GM06990 (cell line): Measurements from ENCODE around the gene TCF12.

Experiments
- DNase-seq: peaks from one replicate; pipeline ENCODE4 v3.0.0-alpha.2; 2011; ENCODE audit not compliant: insufficient read length; ENCODE audit errors: extremely low read depth
- H3K27me3 ChIP-seq: replicated peaks from 2 replicates; pipeline ENCODE4 v1.6.0; 2011; ENCODE audit warnings: low read length; ENCODE audit not compliant: control insufficient read depth, insufficient read depth
- H3K36me3 ChIP-seq: 2 replicates; pipeline ENCODE4 v1.5.1; 2011; ENCODE audit warnings: low read length; ENCODE audit not compliant: control insufficient read depth, insufficient read depth
- H3K4me3 ChIP-seq: replicated peaks from 2 replicates; pipeline ENCODE4 v1.5.1; 2011; ENCODE audit warnings: low read depth, mild to moderate bottlenecking, control low read depth, low read length
- TF ChIP-seq, protein P1 (sequence below): IDR thresholded peaks from 2 replicates; pipeline ENCODE4 v1.5.1; 2011; ENCODE audit warnings: low read length, control low read depth, mild to moderate bottlenecking, inconsistent platforms; ENCODE audit not compliant: insufficient read depth, poor library complexity, severe bottlenecking

TCF12 gene

DNA sequence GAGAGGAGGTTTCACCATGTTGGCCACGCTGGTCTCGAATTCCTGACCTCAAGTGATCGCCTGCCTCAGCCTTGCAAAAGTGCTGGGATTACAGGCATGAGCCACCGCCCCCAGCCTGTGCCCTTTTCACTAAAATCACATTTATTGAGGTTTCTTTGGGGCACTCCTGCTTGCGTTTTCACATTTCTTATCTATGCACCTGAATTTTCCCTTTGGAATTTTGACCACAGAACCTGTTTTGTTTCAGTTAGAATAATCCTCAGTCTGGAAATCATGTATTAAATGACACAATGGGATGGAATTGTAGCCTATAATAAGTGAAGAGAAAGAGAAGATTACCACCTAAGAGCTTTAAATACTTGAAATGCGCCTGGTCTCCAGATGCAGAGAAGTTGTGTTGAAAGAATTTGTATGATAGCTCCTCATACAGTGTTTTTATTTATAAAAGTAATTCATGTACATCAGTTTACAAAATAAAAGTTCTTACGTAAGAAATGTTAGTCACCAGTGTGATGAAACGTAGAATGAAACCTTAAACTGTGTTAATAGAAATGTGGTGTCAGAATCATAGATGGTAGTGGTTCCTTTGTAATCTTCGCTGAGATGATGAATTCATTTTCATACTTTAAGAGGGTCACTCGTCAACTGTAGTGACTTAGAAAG lies 107.0 kb downstream of the TCF12 start:
- TF ChIP-seq, protein P1, sequence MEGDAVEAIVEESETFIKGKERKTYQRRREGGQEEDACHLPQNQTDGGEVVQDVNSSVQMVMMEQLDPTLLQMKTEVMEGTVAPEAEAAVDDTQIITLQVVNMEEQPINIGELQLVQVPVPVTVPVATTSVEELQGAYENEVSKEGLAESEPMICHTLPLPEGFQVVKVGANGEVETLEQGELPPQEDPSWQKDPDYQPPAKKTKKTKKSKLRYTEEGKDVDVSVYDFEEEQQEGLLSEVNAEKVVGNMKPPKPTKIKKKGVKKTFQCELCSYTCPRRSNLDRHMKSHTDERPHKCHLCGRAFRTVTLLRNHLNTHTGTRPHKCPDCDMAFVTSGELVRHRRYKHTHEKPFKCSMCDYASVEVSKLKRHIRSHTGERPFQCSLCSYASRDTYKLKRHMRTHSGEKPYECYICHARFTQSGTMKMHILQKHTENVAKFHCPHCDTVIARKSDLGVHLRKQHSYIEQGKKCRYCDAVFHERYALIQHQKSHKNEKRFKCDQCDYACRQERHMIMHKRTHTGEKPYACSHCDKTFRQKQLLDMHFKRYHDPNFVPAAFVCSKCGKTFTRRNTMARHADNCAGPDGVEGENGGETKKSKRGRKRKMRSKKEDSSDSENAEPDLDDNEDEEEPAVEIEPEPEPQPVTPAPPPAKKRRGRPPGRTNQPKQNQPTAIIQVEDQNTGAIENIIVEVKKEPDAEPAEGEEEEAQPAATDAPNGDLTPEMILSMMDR, result no peak
- Histone ChIP-seq H3K4me3 (no peak overlapping the region), H3K36me3 (no peaks in the 10 kb centered on the region), H3K27me3 (no peaks in the 10 kb centered on the region)
- DNase-seq, result no peak

DNA sequence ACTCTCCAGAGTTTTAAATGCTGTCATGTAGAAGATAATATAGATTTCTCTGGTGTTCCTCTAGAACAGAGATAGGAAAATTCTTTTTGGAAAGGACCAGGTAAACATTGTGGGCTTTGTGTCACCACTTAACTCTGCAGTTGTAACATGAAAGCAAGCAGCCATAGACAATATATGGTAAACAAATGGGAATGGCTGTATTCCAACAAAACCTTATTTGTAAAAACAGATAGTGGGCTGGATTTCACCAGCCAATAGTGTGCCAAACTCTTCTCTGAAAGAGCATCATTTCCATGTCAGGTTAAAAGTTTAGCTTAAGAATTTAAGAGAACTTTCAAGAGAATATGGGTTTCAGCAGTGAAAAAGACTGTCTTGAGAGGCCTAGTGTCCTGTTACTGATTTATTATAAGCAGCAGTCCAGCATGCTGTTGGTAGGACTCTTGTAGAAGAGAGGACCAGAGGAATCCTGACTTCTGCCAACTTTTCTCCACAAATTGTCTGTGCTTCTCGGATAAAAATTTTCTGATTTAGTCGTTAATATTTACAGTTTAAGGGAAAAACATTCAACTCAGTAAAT lies 107.7 kb downstream of the TCF12 start:
- Histone ChIP-seq H3K27me3 (no peaks in the 10 kb centered on the region), H3K36me3 (no peaks in the 10 kb centered on the region), H3K4me3 (no peak overlapping the region)
- no peak for DNase-seq
- TF ChIP-seq, protein P1, result no peak

DNA sequence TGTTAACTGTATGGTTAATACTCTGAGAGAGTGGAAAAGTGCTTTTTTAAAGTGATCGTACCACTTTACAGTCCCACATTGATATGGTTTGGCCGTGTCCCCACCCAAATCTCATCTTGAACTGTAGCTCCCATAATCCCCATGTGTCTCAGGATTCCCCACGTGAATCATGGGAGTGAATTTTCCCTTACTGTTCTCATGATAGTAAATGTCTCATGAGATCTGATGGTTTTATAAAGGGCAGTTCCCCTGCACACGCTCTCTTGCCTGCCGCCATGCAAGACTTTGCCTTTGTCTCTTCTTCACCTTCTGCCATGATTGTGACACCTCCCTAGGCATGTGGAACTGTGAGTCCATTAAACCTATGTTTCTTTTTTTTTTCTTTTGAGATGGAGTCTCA lies 109.2 kb downstream of the TCF12 start:
- DNase-seq, result no peak
- no peak overlapping the region for H3K4me3 ChIP-seq
- TF ChIP-seq, protein P1, result no peak
- no peaks in the 10 kb centered on the region for H3K36me3 ChIP-seq
- no peaks in the 10 kb centered on the region for H3K27me3 ChIP-seq

DNA sequence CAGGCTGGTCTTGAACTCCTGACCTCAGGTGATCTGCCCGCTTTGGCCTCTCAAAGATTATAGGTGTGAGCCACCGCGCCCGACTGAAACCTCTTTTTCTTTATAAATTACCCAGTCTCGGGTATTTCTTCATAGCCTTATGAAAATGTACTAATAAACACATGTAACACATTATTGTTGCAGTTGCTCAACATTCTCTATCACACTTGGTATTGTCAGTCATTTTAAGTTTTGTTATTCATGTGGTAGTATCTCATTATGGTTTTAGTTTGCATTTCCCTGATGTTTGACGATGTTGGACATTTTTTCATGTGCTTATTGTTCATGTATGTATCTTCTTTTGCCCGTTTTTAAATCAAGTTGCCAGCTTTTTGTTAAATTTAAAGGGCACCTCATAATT lies 109.7 kb downstream of the TCF12 start:
- H3K27me3 ChIP-seq, result no peaks in the 10 kb centered on the region
- TF ChIP-seq, protein P1, result no peak
- H3K36me3 ChIP-seq, result no peaks in the 10 kb centered on the region
- H3K4me3 ChIP-seq, result no peak overlapping the region
- no peak for DNase-seq

DNA sequence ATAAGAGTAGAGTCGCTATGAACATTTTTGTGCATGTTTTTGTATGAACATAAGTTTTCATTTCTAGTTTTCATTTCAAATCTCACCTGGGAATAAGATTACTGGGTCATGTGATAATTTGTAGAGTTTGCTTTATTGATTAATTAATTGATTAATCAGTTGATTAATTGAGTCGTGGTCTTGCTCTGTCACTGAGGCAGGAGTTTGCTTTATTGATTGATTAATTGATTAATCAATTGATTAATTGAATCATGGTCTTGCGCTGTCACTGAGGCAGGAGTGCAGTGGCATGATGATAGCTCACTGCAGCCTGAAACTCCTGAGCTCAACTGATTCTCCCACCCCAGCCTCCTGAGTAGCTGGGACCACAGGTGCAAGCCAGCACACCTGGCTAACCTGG lies 111.6 kb downstream of the TCF12 start:
- no peak overlapping the region for H3K4me3 ChIP-seq
- no peaks in the 10 kb centered on the region for H3K27me3 ChIP-seq
- TF ChIP-seq, protein P1, result no peak
- DNase-seq, result no peak
- no peaks in the 10 kb centered on the region for H3K36me3 ChIP-seq

DNA sequence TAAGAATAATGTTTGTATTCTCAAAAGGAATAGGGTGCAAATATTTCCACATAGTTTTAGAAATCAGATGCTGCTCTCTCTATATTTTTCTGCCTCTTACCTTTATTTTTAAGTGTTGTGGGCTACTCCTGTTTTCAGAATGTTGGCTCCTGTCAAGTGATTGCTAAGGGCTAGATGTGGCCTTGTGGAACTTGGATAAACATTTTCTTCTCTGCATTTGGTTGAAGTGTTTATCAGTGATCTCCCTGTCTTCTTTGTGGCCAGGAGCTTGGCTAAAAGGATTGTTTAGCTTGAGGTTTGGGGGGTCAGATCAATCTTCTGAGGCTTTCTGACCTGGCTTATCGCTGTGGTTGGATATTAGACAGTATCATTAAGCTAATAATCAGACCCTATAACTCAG lies 112.6 kb downstream of the TCF12 start:
- no peaks in the 10 kb centered on the region for H3K36me3 ChIP-seq
- TF ChIP-seq, protein P1, result no peak
- no peak overlapping the region for H3K4me3 ChIP-seq
- no peak for DNase-seq
- no peaks in the 10 kb centered on the region for H3K27me3 ChIP-seq
